Esophagus (tissue), 2 donors: ENCODE results near the gene CDKN2D. TPM values are rescaled to one million over a fixed set of nuclear protein-coding genes. Genes with fewer than 3 reads are reported as not detected.
"Not testable (repeated sequence)": the region's sequence is repeated elsewhere in the genome, so short reads cannot be mapped to it uniquely, and the experiment has no call there.

Experiments
- H3K27ac ChIP-seq, 2 donors: one replicate each; pipeline ENCODE4 v1.5.1; 2013; ENCODE audit warnings: low read depth in 2 of 2, mild to moderate bottlenecking in 2 of 2, inconsistent platforms in 1 of 2, low read length in 1 of 2, moderate library complexity in 1 of 2
- H3K27me3 ChIP-seq, 2 donors: one replicate each; pipeline ENCODE4 v1.6.1; 2013; ENCODE audit warnings: low read length in 2 of 2, control low read depth in 1 of 2, mild to moderate bottlenecking in 1 of 2; ENCODE audit not compliant: insufficient read depth in 2 of 2, control insufficient read depth in 1 of 2
- H3K36me3 ChIP-seq, 2 donors: one replicate each; pipeline ENCODE4 v1.6.1; 2013; ENCODE audit warnings: low read length in 1 of 2; ENCODE audit not compliant: control insufficient read depth in 2 of 2, insufficient read depth in 2 of 2
- H3K4me1 ChIP-seq, 2 donors: one replicate each; pipeline ENCODE4 v1.6.1; 2013; ENCODE audit warnings: low read length in 1 of 2; ENCODE audit not compliant: control insufficient read depth in 2 of 2, insufficient read depth in 2 of 2
- H3K4me3 ChIP-seq, 2 donors: one replicate each; pipeline ENCODE4 v1.5.1; 2013; ENCODE audit warnings: low read length in 2 of 2, mild to moderate bottlenecking in 2 of 2, low read depth in 1 of 2, moderate library complexity in 1 of 2
- H3K9me3 ChIP-seq, 2 donors: one replicate each; pipeline ENCODE4 v1.6.1; 2013; ENCODE audit warnings: mild to moderate bottlenecking in 2 of 2, low read depth in 1 of 2, low read length in 1 of 2, moderate library complexity in 1 of 2; ENCODE audit not compliant: control insufficient read depth in 2 of 2, insufficient read depth in 1 of 2
- WGBS, 2 donors: extraction: QIAGEN DNeasy Blood & Tissue Kit; methylation state at CpG; one replicate each; pipeline ENCODE4 v1.1.7; 2013; 5-methylcytosine and 5-hydroxymethylcytosine counted together
- polyA plus RNA-seq, 2 donors: library from polyadenylated mRNA; stranded (reverse); fragments of 200-250 nt; gene quantifications; one replicate each; pipeline ENCODE4 v1.2.3, GENCODE V29; 2013
- donor health status: healthy with polysubstance abuse.
- donor health status: Bipolar disorder and iron deficiency.

The CDKN2D gene
- polyA plus RNA-seq, 2 donors = 4.6 to 11.7 TPM

- H3K27me3 ChIP-seq = no peaks in the 10 kb centered on the region
- WGBS, 2 donors = 62 to 63% methylated on average over 13 of the region's 13 CpGs
- H3K36me3 ChIP-seq = peaks cover 17 to 50% of the 10 kb centered on the region in 2 donors
- no peak overlapping the region for H3K4me3 ChIP-seq
- H3K9me3 ChIP-seq = peaks cover 0 to 2% of the 10 kb centered on the region in 2 donors
- H3K4me1 ChIP-seq = peaks cover 0 to 7% of the 10 kb centered on the region in 2 donors
- peak overlapping the region; percentile 79 to 89 for H3K27ac ChIP-seq
Measured at GRCh38 chr19:10553087-10553667, 15.6 kb downstream of the CDKN2D start.

- Histone ChIP-seq H3K9me3 (peaks cover 0 to 2% of the 10 kb centered on the region in 2 donors), H3K27ac (peak overlapping the region; percentile 25 to 27), H3K4me3 (no peak overlapping the region), H3K36me3 (peaks cover 17 to 44% of the 10 kb centered on the region in 2 donors), H3K4me1 (peaks cover 0 to 7% of the 10 kb centered on the region in 2 donors), H3K27me3 (no peaks in the 10 kb centered on the region)
- 78 to 80% methylated on average over 12 of the region's 12 CpGs for WGBS, 2 donors
Measured at GRCh38 chr19:10552510-10553053, 16.2 kb downstream of the CDKN2D start.

DNA sequence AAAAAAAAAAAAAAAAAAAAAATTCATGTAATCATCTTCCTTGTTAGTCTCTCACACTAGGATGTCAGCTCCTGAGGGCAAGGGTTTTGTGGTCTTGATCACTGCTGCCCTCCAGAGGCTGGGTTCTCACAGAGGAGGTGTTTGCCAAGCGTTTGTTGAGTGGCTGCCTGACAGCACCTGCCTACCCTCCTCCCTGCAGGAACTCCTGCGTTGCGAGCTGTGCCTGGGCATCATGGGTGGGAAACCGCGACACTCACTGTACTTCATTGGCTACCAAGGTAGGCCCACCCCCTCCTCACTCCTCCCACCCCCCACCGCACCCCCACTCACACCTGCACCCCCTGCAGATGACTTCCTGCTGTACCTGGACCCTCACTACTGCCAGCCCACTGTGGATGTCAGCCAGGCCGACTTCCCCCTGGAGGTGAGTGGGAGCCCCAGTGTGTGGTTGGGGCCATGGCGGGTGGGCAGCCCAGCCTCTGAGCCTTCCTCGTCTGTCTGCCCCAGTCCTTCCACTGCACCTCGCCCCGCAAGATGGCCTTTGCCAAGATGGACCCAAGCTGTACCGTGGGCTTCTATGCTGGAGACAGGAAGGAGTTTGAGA lies 17.0 kb downstream of the CDKN2D start:
- Histone ChIP-seq H3K4me1 (peaks cover 0 to 7% of the 10 kb centered on the region in 2 donors), H3K36me3 (peaks cover 17 to 46% of the 10 kb centered on the region in 2 donors), H3K4me3 (no peak overlapping the region), H3K27me3 (no peaks in the 10 kb centered on the region), H3K9me3 (peaks cover 0 to 2% of the 10 kb centered on the region in 2 donors), H3K27ac (no peak overlapping the region)
- 89 to 90% methylated on average over 12 of the region's 12 CpGs for WGBS, 2 donors

DNA sequence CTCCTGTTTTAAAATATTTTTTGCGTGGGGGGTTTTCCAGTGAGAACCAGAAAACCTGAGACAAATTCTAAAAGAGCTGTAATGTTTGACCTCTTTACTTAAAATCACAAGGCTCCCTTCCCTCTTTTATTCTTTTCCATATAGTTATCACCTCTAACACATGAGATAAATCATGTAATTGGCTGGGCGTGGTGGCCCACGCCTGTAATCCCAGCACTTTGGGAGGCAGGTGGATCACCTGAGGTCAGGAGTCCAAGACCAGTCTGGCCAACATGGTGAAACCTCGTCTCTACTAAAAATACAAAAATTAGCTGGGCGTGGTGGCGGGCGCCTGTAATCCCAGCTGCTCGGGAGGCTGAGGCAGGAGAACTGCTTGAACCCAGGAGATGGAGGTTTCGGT lies 17.8 kb downstream of the CDKN2D start:
- H3K4me1 ChIP-seq, H3K9me3 ChIP-seq, H3K27me3 ChIP-seq, H3K4me3 ChIP-seq, H3K27ac ChIP-seq: not testable (repeated sequence)
- peaks cover 17 to 47% of the 10 kb centered on the region in 2 donors for H3K36me3 ChIP-seq
- WGBS, 2 donors = 83 to 91% methylated on average over 9 of the region's 9 CpGs

- 91 to 92% methylated on average over 5 to 6 of the region's 6 CpGs for WGBS, 2 donors
- Histone ChIP-seq H3K4me1 (peaks cover 0 to under 1% of the 10 kb centered on the region in 2 donors), H3K9me3 (peaks cover 0 to 2% of the 10 kb centered on the region in 2 donors), H3K4me3 (no peak overlapping the region), H3K27ac (no peak overlapping the region), H3K27me3 (no peaks in the 10 kb centered on the region), H3K36me3 (peaks cover 17 to 47% of the 10 kb centered on the region in 2 donors)
Measured at GRCh38 chr19:10550336-10550735, 18.4 kb downstream of the CDKN2D start.

- H3K9me3 ChIP-seq = peaks cover 0 to 2% of the 10 kb centered on the region in 2 donors
- H3K4me3 ChIP-seq = no peak overlapping the region
- no peak overlapping the region for H3K27ac ChIP-seq
- H3K27me3 ChIP-seq = no peaks in the 10 kb centered on the region
- 82 to 89% methylated on average over 7 of the region's 7 CpGs for WGBS, 2 donors
- peaks cover 14 to 47% of the 10 kb centered on the region in 2 donors for H3K36me3 ChIP-seq
- peaks cover 0 to 3% of the 10 kb centered on the region in 2 donors for H3K4me1 ChIP-seq
Measured at GRCh38 chr19:10549733-10550132, 19.0 kb downstream of the CDKN2D start.

GRCh38 chr19:10548746-10549276 lies 20.0 kb downstream of the CDKN2D start:
- no peak overlapping the region for H3K4me3 ChIP-seq
- H3K36me3 ChIP-seq = peaks cover 12 to 46% of the 10 kb centered on the region in 2 donors
- peaks cover 0 to 2% of the 10 kb centered on the region in 2 donors for H3K9me3 ChIP-seq
- peaks cover 0 to 5% of the 10 kb centered on the region in 2 donors for H3K4me1 ChIP-seq
- H3K27me3 ChIP-seq = no peaks in the 10 kb centered on the region
- peak overlapping the region in 1 of 2 donors; percentile 5 for H3K27ac ChIP-seq
- 97% methylated on average over 18 of the region's 18 CpGs for WGBS, 2 donors

DNA sequence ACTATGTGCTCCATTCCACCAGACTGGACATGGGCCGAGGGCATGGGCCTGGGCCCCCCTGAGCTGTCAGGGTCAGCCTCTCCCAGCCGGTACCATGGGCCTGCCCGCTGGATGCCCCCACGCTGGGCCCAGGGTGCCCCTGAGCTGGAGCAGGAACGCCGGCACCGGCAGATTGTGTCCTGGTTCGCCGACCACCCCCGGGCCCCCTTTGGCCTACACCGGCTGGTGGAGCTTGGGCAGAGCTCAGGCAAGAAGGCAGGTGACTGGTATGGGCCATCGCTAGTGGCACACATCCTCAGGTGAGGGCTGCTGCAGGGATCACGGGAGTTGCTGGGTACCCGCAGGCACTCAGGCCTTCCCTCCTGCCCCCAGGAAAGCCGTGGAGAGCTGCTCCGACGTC lies 22.0 kb downstream of the CDKN2D start:
- WGBS, 2 donors = 80 to 90% methylated on average over 17 of the region's 17 CpGs

GRCh38 chr19:10544753-10545251 lies 24.0 kb downstream of the CDKN2D start:
- H3K4me3 ChIP-seq = peak overlapping the region; percentile 86 to 89
- 26 to 27% methylated on average over 23 of the region's 23 CpGs for WGBS, 2 donors
- H3K9me3 ChIP-seq = peaks cover 0 to 2% of the 10 kb centered on the region in 2 donors
- peaks cover 5 to 21% of the 10 kb centered on the region in 2 donors for H3K36me3 ChIP-seq
- H3K27ac ChIP-seq = peak overlapping the region; percentile 76 to 86
- H3K4me1 ChIP-seq = peaks cover 0 to 5% of the 10 kb centered on the region in 2 donors
- H3K27me3 ChIP-seq = no peaks in the 10 kb centered on the region

More for the DNA sequence above, 22.0 kb downstream of the CDKN2D start:
- H3K4me1 ChIP-seq = peaks cover 0 to 5% of the 10 kb centered on the region in 2 donors
- H3K27ac ChIP-seq = no peak overlapping the region
- no peaks in the 10 kb centered on the region for H3K27me3 ChIP-seq
- H3K9me3 ChIP-seq = peaks cover 0 to 2% of the 10 kb centered on the region in 2 donors
- H3K36me3 ChIP-seq = peaks cover 5 to 28% of the 10 kb centered on the region in 2 donors
- no peak overlapping the region for H3K4me3 ChIP-seq
